Thoracic aorta (tissue), 2 donors: Measurements from ENCODE around the gene IL10. TPM values are rescaled to one million over a fixed set of nuclear protein-coding genes. Genes with fewer than 3 reads are reported as not detected.

Experiments
- ATAC-seq: fragments of 150-250 bp; one replicate; pipeline ENCODE4 v1.8.0; 2017; ENCODE audit warnings: low read depth; ENCODE audit not compliant: insufficient number of reproducible peaks, low FRiP score
- DNase-seq: peaks from one replicate; pipeline ENCODE4 v3.0.0-alpha.2; 2020; ENCODE audit warnings: low spot score
- H3K27ac ChIP-seq, 2 donors: fragments of 200-600 bp; sonication (generic); 1 replicate in 1 of 2; 2 replicates in 1 of 2; pipeline ENCODE4 v1.5.1; 2016; ENCODE audit warnings: mild to moderate bottlenecking in 2 of 2, moderate library complexity in 2 of 2
- H3K27me3 ChIP-seq: fragments of 200-600 bp; sonication (generic); replicated peaks from 2 replicates; pipeline ENCODE4 v1.6.0; 2016; ENCODE audit warnings: mild to moderate bottlenecking; ENCODE audit not compliant: insufficient read depth
- H3K36me3 ChIP-seq: fragments of 200-600 bp; sonication (generic); one replicate; pipeline ENCODE4 v1.5.1; 2016
- H3K4me1 ChIP-seq, 2 donors: fragments of 200-600 bp; sonication (generic); 1 replicate in 1 of 2; 2 replicates in 1 of 2; pipeline versions ENCODE4 v1.5.1 to v1.6.0; 2016; ENCODE audit warnings: low read depth in 2 of 2, mild to moderate bottlenecking in 1 of 2; ENCODE audit not compliant: control insufficient read depth in 1 of 2
- H3K4me3 ChIP-seq: fragments of 200-600 bp; sonication (generic); 2 replicates; pipeline ENCODE4 v1.5.1; 2016; ENCODE audit warnings: mild to moderate bottlenecking
- H3K9me3 ChIP-seq: fragments of 200-600 bp; sonication (generic); 2 replicates; pipeline ENCODE4 v1.5.1; 2016
- CTCF ChIP-seq: fragments of 200-600 bp; sonication (generic); IDR thresholded peaks from one replicate; pipeline ENCODE4 v1.5.1; 2019; ENCODE audit warnings: antibody characterized with exemption
- total RNA-seq, 2 donors: library from RNA; depleted of rRNA; stranded (reverse); fragments of >200 nt; gene quantifications; one replicate each; pipeline versions ENCODE4 v1.1.0 to v1.2.3, GENCODE V29; 2016

The IL10 gene
- total RNA-seq, 2 donors from 2014 or later: 19.8 to 40.9 TPM

GRCh38 chr1:206732508-206732907, 39.8 kb downstream of the IL10 start:
- H3K4me1 ChIP-seq: peaks cover 4 to 11% of the 10 kb centered on the region in 2 donors
- H3K27ac ChIP-seq: no peak overlapping the region
- H3K4me3 ChIP-seq: no peak overlapping the region
- no peaks in the 10 kb centered on the region for H3K9me3 ChIP-seq
- DNase-seq (no peak), ATAC-seq (no peak)
- peaks cover 51% of the 10 kb centered on the region for H3K36me3 ChIP-seq
- no peak for TF ChIP-seq CTCF
- H3K27me3 ChIP-seq: no peaks in the 10 kb centered on the region

GRCh38 chr1:206729507-206729906, 42.8 kb downstream of the IL10 start:
- H3K27me3 ChIP-seq: no peaks in the 10 kb centered on the region
- H3K36me3 ChIP-seq: peaks cover 51% of the 10 kb centered on the region
- no peak for TF ChIP-seq CTCF
- no peak overlapping the region for H3K4me3 ChIP-seq
- DNase-seq (no peak), ATAC-seq (no peak)
- no peaks in the 10 kb centered on the region for H3K9me3 ChIP-seq
- peaks cover 14 to 40% of the 10 kb centered on the region in 2 donors for H3K4me1 ChIP-seq
- H3K27ac ChIP-seq: no peak overlapping the region

GRCh38 chr1:206729050-206729449, 43.2 kb downstream of the IL10 start:
- peaks cover 19 to 44% of the 10 kb centered on the region in 2 donors for H3K4me1 ChIP-seq
- H3K27me3 ChIP-seq: no peaks in the 10 kb centered on the region
- no peak for ATAC-seq
- peaks cover 46% of the 10 kb centered on the region for H3K36me3 ChIP-seq
- TF ChIP-seq CTCF: no peak
- no peak overlapping the region for H3K4me3 ChIP-seq
- H3K27ac ChIP-seq: no peak overlapping the region
- no peak for DNase-seq
- no peaks in the 10 kb centered on the region for H3K9me3 ChIP-seq

GRCh38 chr1:206728697-206728987, 43.7 kb downstream of the IL10 start:
- ATAC-seq: no peak
- H3K27me3 ChIP-seq: no peaks in the 10 kb centered on the region
- TF ChIP-seq CTCF: no peak
- peaks cover 42% of the 10 kb centered on the region for H3K36me3 ChIP-seq
- no peaks in the 10 kb centered on the region for H3K9me3 ChIP-seq
- no peak overlapping the region for H3K4me3 ChIP-seq
- no peak for DNase-seq
- H3K4me1 ChIP-seq: peaks cover 23 to 48% of the 10 kb centered on the region in 2 donors
- H3K27ac ChIP-seq: no peak overlapping the region

- no peak overlapping the region for H3K27ac ChIP-seq
- H3K27me3 ChIP-seq: no peaks in the 10 kb centered on the region
- H3K36me3 ChIP-seq: peaks cover 39% of the 10 kb centered on the region
- H3K4me3 ChIP-seq: no peak overlapping the region
- no peak for TF ChIP-seq CTCF
- ATAC-seq: no peak
- no peaks in the 10 kb centered on the region for H3K9me3 ChIP-seq
- H3K4me1 ChIP-seq: peaks cover 28 to 53% of the 10 kb centered on the region in 2 donors
- no peak for DNase-seq
These were observed 44.2 kb downstream of the IL10 start for GRCh38 chr1:206727981-206728696.
